HEK293T (cell line): Measurements from ENCODE around the gene TAF1C.

Experiments
- FOXA1 ChIP-seq: fragments of 450-650 bp; IDR thresholded peaks from 2 replicates; pipeline ENCODE4 v1.6.1; 2016; ENCODE audit warnings: mild to moderate bottlenecking
- FOXK2 ChIP-seq: fragments of 450-650 bp; IDR thresholded peaks from 2 replicates; pipeline ENCODE4 v1.6.1; 2016; ENCODE audit warnings: mild to moderate bottlenecking
- L3MBTL2 ChIP-seq: fragments of 450-650 bp; conservative IDR thresholded peaks from 2 replicates; pipeline ENCODE4 v1.6.1; 2016; ENCODE audit warnings: mild to moderate bottlenecking
- LEF1 ChIP-seq: fragments of 450-650 bp; IDR thresholded peaks from 2 replicates; pipeline ENCODE4 v1.6.1; 2017; ENCODE audit warnings: mild to moderate bottlenecking, borderline replicate concordance
- TARDBP ChIP-seq: fragments of 450-650 bp; IDR thresholded peaks from 2 replicates; pipeline ENCODE4 v1.6.1; 2016
- ZNF384 ChIP-seq: fragments of 450-650 bp; IDR thresholded peaks from 2 replicates; pipeline ENCODE4 v1.6.1; 2016

GRCh38 chr16:84190731-84191388 lies 4.0 kb upstream of the TAF1C start, which contains the start of gene ADAD2:
- TF ChIP-seq TARDBP, result no peak
- TF ChIP-seq L3MBTL2, result no peak
- no peak for TF ChIP-seq FOXK2
- TF ChIP-seq LEF1, result no peak
- TF ChIP-seq FOXA1, result no peak
- TF ChIP-seq ZNF384, result no peak
